Measurements from ENCODE around the gene MPHOSPH9.
A peak's percentile ranks its signal among the peaks of the same experiment; 100 is the strongest.

MPHOSPH9 gene

GRCh38 chr12:123278101-123278627, 45.2 kb upstream of the MPHOSPH9 start:
- TF ChIP-seq CTCF (IDR thresholded peaks at IDR 0.05; ENCODE audit: low read depth, low read length) (no peak), EZH2phosphoT487 (IDR thresholded peaks at IDR 0.05; ENCODE audit: low read depth) (peak; percentile 59; the same call in 1 of the 2 replicates)
- Histone ChIP-seq H3K79me2 (ENCODE audit: low read length) (no peaks in the 10 kb centered on the region), H3K4me3 (ENCODE audit: low read length) (peak overlapping the region; percentile 59), H3K4me2 (ENCODE audit: low read length) (peak overlapping the region; percentile 75), H3K9ac (ENCODE audit: low read length) (no peak overlapping the region), H3K4me1 (ENCODE audit: low read length) (peaks cover 17% of the 10 kb centered on the region), H3K27ac (ENCODE audit: low read length) (peak overlapping the region; percentile 62), H3K27me3 (ENCODE audit: low read depth, low read length) (no peaks in the 10 kb centered on the region), H3K9me3 (ENCODE audit: insufficient read depth, low read length) (no peaks in the 10 kb centered on the region), H2AFZ (ENCODE audit: low read depth, low read length) (no peak overlapping the region), H3K36me3 (replicated peaks; ENCODE audit: low read depth, low read length) (no peaks in the 10 kb centered on the region), H4K20me1 (ENCODE audit: insufficient read depth, low read length) (no peaks in the 10 kb centered on the region)

GRCh38 chr12:123273166-123273565, 40.2 kb upstream of the MPHOSPH9 start:
- Histone ChIP-seq H4K20me1 (ENCODE audit: insufficient read depth, low read length) (no peaks in the 10 kb centered on the region), H3K27ac (ENCODE audit: low read length) (no peak overlapping the region), H3K4me3 (ENCODE audit: low read length) (no peak overlapping the region), H3K36me3 (replicated peaks; ENCODE audit: low read depth, low read length) (no peaks in the 10 kb centered on the region), H3K9ac (ENCODE audit: low read length) (no peak overlapping the region), H3K79me2 (ENCODE audit: low read length) (peaks cover 21% of the 10 kb centered on the region), H3K4me1 (ENCODE audit: low read length) (peaks cover 24% of the 10 kb centered on the region), H3K9me3 (ENCODE audit: insufficient read depth, low read length) (no peaks in the 10 kb centered on the region), H3K27me3 (ENCODE audit: low read depth, low read length) (no peaks in the 10 kb centered on the region), H2AFZ (ENCODE audit: low read depth, low read length) (no peak overlapping the region), H3K4me2 (ENCODE audit: low read length) (no peak overlapping the region)
- no peak for TF ChIP-seq CTCF (IDR thresholded peaks at IDR 0.05; ENCODE audit: low read depth, low read length)
- no peak for TF ChIP-seq EZH2phosphoT487 (IDR thresholded peaks at IDR 0.05; ENCODE audit: low read depth)

GRCh38 chr12:123271001-123271668, 38.2 kb upstream of the MPHOSPH9 start:
- Histone ChIP-seq H3K9ac (ENCODE audit: low read length) (peak overlapping the region; percentile 85), H3K27me3 (ENCODE audit: low read depth, low read length) (no peaks in the 10 kb centered on the region), H3K36me3 (replicated peaks; ENCODE audit: low read depth, low read length) (no peaks in the 10 kb centered on the region), H3K4me2 (ENCODE audit: low read length) (peak overlapping the region; percentile 99), H2AFZ (ENCODE audit: low read depth, low read length) (no peak overlapping the region), H4K20me1 (ENCODE audit: insufficient read depth, low read length) (no peaks in the 10 kb centered on the region), H3K27ac (ENCODE audit: low read length) (no peak overlapping the region), H3K4me1 (ENCODE audit: low read length) (peaks cover 14% of the 10 kb centered on the region), H3K79me2 (ENCODE audit: low read length) (peaks cover 21% of the 10 kb centered on the region), H3K9me3 (ENCODE audit: insufficient read depth, low read length) (no peaks in the 10 kb centered on the region), H3K4me3 (ENCODE audit: low read length) (peak overlapping the region; percentile 99)
- TF ChIP-seq CTCF (IDR thresholded peaks at IDR 0.05; ENCODE audit: low read depth, low read length): peak; percentile 22; the same call in 1 of the 2 replicates
- no peak for TF ChIP-seq EZH2phosphoT487 (IDR thresholded peaks at IDR 0.05; ENCODE audit: low read depth)

- Histone ChIP-seq H3K9me3 (ENCODE audit: insufficient read depth, low read length) (no peaks in the 10 kb centered on the region), H4K20me1 (ENCODE audit: insufficient read depth, low read length) (no peaks in the 10 kb centered on the region), H3K36me3 (replicated peaks; ENCODE audit: low read depth, low read length) (no peaks in the 10 kb centered on the region), H3K27me3 (ENCODE audit: low read depth, low read length) (no peaks in the 10 kb centered on the region), H3K4me1 (ENCODE audit: low read length) (peaks cover 14% of the 10 kb centered on the region), H3K79me2 (ENCODE audit: low read length) (peaks cover 21% of the 10 kb centered on the region), H3K4me3 (ENCODE audit: low read length) (peak overlapping the region; percentile 99), H2AFZ (ENCODE audit: low read depth, low read length) (peak overlapping the region; percentile 84), H3K27ac (ENCODE audit: low read length) (no peak overlapping the region), H3K4me2 (ENCODE audit: low read length) (peak overlapping the region; percentile 99), H3K9ac (ENCODE audit: low read length) (peak overlapping the region; percentile 85)
- TF ChIP-seq EZH2phosphoT487 (IDR thresholded peaks at IDR 0.05; ENCODE audit: low read depth) (no peak), CTCF (IDR thresholded peaks at IDR 0.05; ENCODE audit: low read depth, low read length) (no peak)
Measured at GRCh38 chr12:123270214-123271000, 37.5 kb upstream of the MPHOSPH9 start.
